Urinary bladder (tissue), 4 donors: ENCODE data around the gene ELP4. TPM values are rescaled to one million over a fixed set of nuclear protein-coding genes. Genes with fewer than 3 reads are reported as not detected.

Source experiments
- DNase-seq: peaks from one replicate; pipeline ENCODE4 v3.0.0-alpha.2; 2015; ENCODE audit errors: extremely low spot score
- H3K27ac ChIP-seq: one replicate; pipeline ENCODE4 v1.5.1; 2013; ENCODE audit warnings: low read depth, mild to moderate bottlenecking, moderate library complexity
- H3K36me3 ChIP-seq: one replicate; pipeline ENCODE4 v1.6.1; 2013; ENCODE audit warnings: mild to moderate bottlenecking, moderate library complexity; ENCODE audit not compliant: insufficient read depth
- H3K4me1 ChIP-seq: one replicate; pipeline ENCODE4 v1.6.1; 2013; ENCODE audit warnings: mild to moderate bottlenecking, moderate library complexity; ENCODE audit not compliant: insufficient read depth
- H3K4me3 ChIP-seq: one replicate; pipeline ENCODE4 v1.5.1; 2013; ENCODE audit warnings: low read depth, low read length
- WGBS: extraction: QIAGEN DNeasy Blood & Tissue Kit; methylation state at CpG from one replicate; pipeline ENCODE4 v1.1.7; 2013; 5-methylcytosine and 5-hydroxymethylcytosine counted together
- polyA plus RNA-seq: library from polyadenylated mRNA; stranded (reverse); fragments of 200-250 nt; gene quantifications from one replicate; pipeline ENCODE4 v1.2.3, GENCODE V29; 2013
- total RNA-seq: library from RNA; depleted of rRNA; stranded (reverse); fragments of >200 nt; gene quantifications from one replicate; pipeline ENCODE4 v1.2.3, GENCODE V29; 2014
- donor health status: healthy with polysubstance abuse.
- donor health status: healthy.

ELP4 gene
- total and polyA plus RNA-seq, 2 donors = 13.7 to 66.1 TPM

- Histone ChIP-seq H3K4me1 (peaks cover 1% of the 10 kb centered on the region), H3K36me3 (no peaks in the 10 kb centered on the region), H3K27ac (no peak overlapping the region), H3K4me3 (no peak overlapping the region)
- 5% methylated on average over 52 of the region's 52 CpGs for WGBS
- no peak for DNase-seq
Measured at GRCh38 chr11:31824879-31825837, 315.6 kb downstream of the ELP4 start.

- H3K36me3 ChIP-seq = no peaks in the 10 kb centered on the region
- no peak overlapping the region for H3K27ac ChIP-seq
- H3K4me3 ChIP-seq = no peak overlapping the region
- DNase-seq = no peak
- 5% methylated on average over 37 of the region's 37 CpGs for WGBS
- peaks cover 1% of the 10 kb centered on the region for H3K4me1 ChIP-seq
Measured at GRCh38 chr11:31825838-31826484, 316.4 kb downstream of the ELP4 start.

GRCh38 chr11:31826536-31827438 lies 317.2 kb downstream of the ELP4 start:
- Histone ChIP-seq H3K4me3 (no peak overlapping the region), H3K27ac (no peak overlapping the region), H3K4me1 (peaks cover 1% of the 10 kb centered on the region), H3K36me3 (no peaks in the 10 kb centered on the region)
- DNase-seq = no peak
- 4% methylated on average over 55 of the region's 55 CpGs for WGBS

GRCh38 chr11:31827455-31828206 lies 318.1 kb downstream of the ELP4 start:
- no peaks in the 10 kb centered on the region for H3K36me3 ChIP-seq
- H3K4me3 ChIP-seq = no peak overlapping the region
- no peak overlapping the region for H3K27ac ChIP-seq
- peaks cover 1% of the 10 kb centered on the region for H3K4me1 ChIP-seq
- no peak for DNase-seq
- WGBS = 6% methylated on average over 18 of the region's 18 CpGs

- Histone ChIP-seq H3K27ac (no peak overlapping the region), H3K36me3 (no peaks in the 10 kb centered on the region), H3K4me3 (no peak overlapping the region), H3K4me1 (peaks cover 1% of the 10 kb centered on the region)
- 26% methylated on average over 7 of the region's 7 CpGs for WGBS
- no peak for DNase-seq
Measured at GRCh38 chr11:31828217-31828616, 318.6 kb downstream of the ELP4 start.

- 67% methylated on average over 4 of the region's 4 CpGs for WGBS
- no peaks in the 10 kb centered on the region for H3K36me3 ChIP-seq
Measured at GRCh38 chr11:31830406-31830805, 320.8 kb downstream of the ELP4 start.

GRCh38 chr11:31834237-31834636 lies 324.7 kb downstream of the ELP4 start:
- WGBS = 33% methylated on average over 1 of the region's 1 CpG
- Histone ChIP-seq H3K4me3 (no peak overlapping the region), H3K36me3 (no peaks in the 10 kb centered on the region), H3K27ac (no peak overlapping the region), H3K4me1 (no peaks in the 10 kb centered on the region)
- DNase-seq = no peak

More at GRCh38 chr11:31830406-31830805, 320.8 kb downstream of the ELP4 start:
- peaks cover 1% of the 10 kb centered on the region for H3K4me1 ChIP-seq
- no peak for DNase-seq
- no peak overlapping the region for H3K4me3 ChIP-seq
- H3K27ac ChIP-seq = no peak overlapping the region

Other genes starting within 250 kb of the ELP4 start
- 1.2 TPM for gene DCDC1, start 140.0 kb upstream of the ELP4 start, total RNA-seq
- gene DCDC1, start 140.0 kb upstream of the ELP4 start, polyA plus RNA-seq = 0.09 TPM
- 31.8 TPM for gene DNAJC24, start 139.9 kb upstream of the ELP4 start, total RNA-seq
- gene DNAJC24, start 139.9 kb upstream of the ELP4 start, polyA plus RNA-seq = 11.7 TPM
- gene IMMP1L, start 145 bp upstream of the ELP4 start, total RNA-seq = 37.3 TPM
- gene IMMP1L, start 145 bp upstream of the ELP4 start, polyA plus RNA-seq = 20.0 TPM